IMR-90 (cell line): ENCODE measurements around the gene C16orf86.
A peak's percentile ranks its signal among the peaks of the same experiment; 100 is the strongest.

Source experiments
- CEBPB ChIP-seq: IDR thresholded peaks from 2 replicates; pipeline ENCODE4 v1.6.1; 2012; ENCODE audit warnings: low read depth, low read length, improper control_type of control experiment
- CHD1 ChIP-seq: IDR thresholded peaks from 2 replicates; pipeline ENCODE4 v1.6.1; 2012; ENCODE audit warnings: low read depth, low read length, improper control_type of control experiment
- MAZ ChIP-seq: IDR thresholded peaks from 2 replicates; pipeline ENCODE4 v1.6.1; 2012; ENCODE audit warnings: low read depth, mild to moderate bottlenecking, low read length, improper control_type of control experiment, moderate library complexity, borderline replicate concordance
- POLR2A ChIP-seq: IDR thresholded peaks from 2 replicates; pipeline ENCODE4 v1.6.1; 2012; ENCODE audit warnings: mild to moderate bottlenecking, low read depth, low read length
- TF ChIP-seq, protein P1 (sequence below): conservative IDR thresholded peaks from 2 replicates; pipeline ENCODE4 v1.5.1; 2012; ENCODE audit warnings: mild to moderate bottlenecking, low read depth, low read length, improper control_type of control experiment

DNA sequence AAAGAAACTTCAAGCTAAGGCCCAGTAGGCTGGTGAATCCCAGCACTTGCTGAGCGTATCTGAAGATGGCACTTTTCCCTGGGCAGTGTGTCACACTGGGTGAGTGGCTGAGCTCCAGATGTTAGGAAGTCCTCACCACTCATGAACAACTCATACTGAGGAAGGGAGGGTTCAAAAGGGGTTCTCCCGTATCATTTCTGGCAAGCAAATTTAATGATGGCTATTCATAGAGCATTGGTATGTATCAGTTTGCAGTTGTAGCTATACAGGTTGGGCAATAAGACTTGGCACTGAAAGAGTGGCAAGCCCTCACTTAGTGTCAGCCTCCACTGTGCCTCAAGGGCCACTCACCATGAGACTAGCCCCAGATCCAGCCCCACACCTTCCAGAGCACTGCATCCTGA is 41.8 kb downstream of the C16orf86 start:
- TF ChIP-seq POLR2A = no peak
- TF ChIP-seq, protein P1, sequence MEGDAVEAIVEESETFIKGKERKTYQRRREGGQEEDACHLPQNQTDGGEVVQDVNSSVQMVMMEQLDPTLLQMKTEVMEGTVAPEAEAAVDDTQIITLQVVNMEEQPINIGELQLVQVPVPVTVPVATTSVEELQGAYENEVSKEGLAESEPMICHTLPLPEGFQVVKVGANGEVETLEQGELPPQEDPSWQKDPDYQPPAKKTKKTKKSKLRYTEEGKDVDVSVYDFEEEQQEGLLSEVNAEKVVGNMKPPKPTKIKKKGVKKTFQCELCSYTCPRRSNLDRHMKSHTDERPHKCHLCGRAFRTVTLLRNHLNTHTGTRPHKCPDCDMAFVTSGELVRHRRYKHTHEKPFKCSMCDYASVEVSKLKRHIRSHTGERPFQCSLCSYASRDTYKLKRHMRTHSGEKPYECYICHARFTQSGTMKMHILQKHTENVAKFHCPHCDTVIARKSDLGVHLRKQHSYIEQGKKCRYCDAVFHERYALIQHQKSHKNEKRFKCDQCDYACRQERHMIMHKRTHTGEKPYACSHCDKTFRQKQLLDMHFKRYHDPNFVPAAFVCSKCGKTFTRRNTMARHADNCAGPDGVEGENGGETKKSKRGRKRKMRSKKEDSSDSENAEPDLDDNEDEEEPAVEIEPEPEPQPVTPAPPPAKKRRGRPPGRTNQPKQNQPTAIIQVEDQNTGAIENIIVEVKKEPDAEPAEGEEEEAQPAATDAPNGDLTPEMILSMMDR = no peak
- TF ChIP-seq CHD1 = no peak
- no peak for TF ChIP-seq MAZ
- TF ChIP-seq CEBPB = peak; percentile 46; the same call in 1 of the 2 replicates
